Aorta (tissue), 5 donors: ENCODE results near the gene NRIP3. TPM values are rescaled to one million over a fixed set of nuclear protein-coding genes. Genes with fewer than 3 reads are reported as not detected.

Source experiments
- ATAC-seq: fragments of 200-7000 bp; cut with Tn5 transposase; one replicate; pipeline ENCODE4 v1.9.1; 2022; ENCODE audit warnings: moderate library complexity; ENCODE audit not compliant: low FRiP score
- DNase-seq, 2 donors: peaks; one replicate each; pipeline ENCODE4 v3.0.0-alpha.2; 2020
- H3K27ac ChIP-seq, 2 donors: one replicate each; pipeline ENCODE4 v1.5.1; 2013; ENCODE audit warnings: low read length in 2 of 2, mild to moderate bottlenecking in 2 of 2, moderate library complexity in 2 of 2, control low read depth in 1 of 2, inconsistent platforms in 1 of 2, low read depth in 1 of 2
- H3K27me3 ChIP-seq, 2 donors: one replicate each; pipeline ENCODE4 v1.6.1; 2013; ENCODE audit warnings: control low read depth in 1 of 2, low read length in 1 of 2, mild to moderate bottlenecking in 1 of 2, moderate library complexity in 1 of 2; ENCODE audit not compliant: insufficient read depth in 2 of 2, control insufficient read depth in 1 of 2
- H3K36me3 ChIP-seq, 2 donors: one replicate each; pipeline ENCODE4 v1.6.1; 2013; ENCODE audit warnings: control low read depth in 1 of 2, low read length in 1 of 2, mild to moderate bottlenecking in 1 of 2; ENCODE audit not compliant: insufficient read depth in 2 of 2, control insufficient read depth in 1 of 2
- H3K4me1 ChIP-seq, 2 donors: one replicate each; pipeline ENCODE4 v1.6.1; 2013; ENCODE audit warnings: low read length in 2 of 2, control low read depth in 1 of 2, mild to moderate bottlenecking in 1 of 2, moderate library complexity in 1 of 2; ENCODE audit not compliant: insufficient read depth in 2 of 2, control insufficient read depth in 1 of 2
- H3K4me3 ChIP-seq, 2 donors: one replicate each; pipeline ENCODE4 v1.5.1; 2013; ENCODE audit warnings: low read length in 2 of 2, control low read depth in 1 of 2, mild to moderate bottlenecking in 1 of 2
- H3K9me3 ChIP-seq: one replicate; pipeline ENCODE4 v1.6.1; 2013; ENCODE audit warnings: mild to moderate bottlenecking, low read length; ENCODE audit not compliant: control insufficient read depth
- WGBS, 2 donors: extraction: QIAGEN DNeasy Blood & Tissue Kit; methylation state at CpG; one replicate each; pipeline ENCODE4 v1.1.7; 2013; 5-methylcytosine and 5-hydroxymethylcytosine counted together
- intact Hi-C, 2 donors: fragments of 100-400 bp; cut with DNase I; formaldehyde crosslinking; loops; one replicate each; pipeline versions ENCODE4 v1.14.2 to v1.15.0; 2022
- polyA plus RNA-seq, 2 donors: library from polyadenylated mRNA; stranded (reverse); fragments of 200-250 nt; gene quantifications; one replicate each; pipeline ENCODE4 v1.2.3, GENCODE V29; 2013
- total RNA-seq, 2 donors: library from RNA; stranded (reverse); fragmentation: NEBNext Ultra II Directional; extraction: Animal tissue kit (Norgen Biotek cat#: 25700); gene quantifications; one replicate each; pipeline ENCODE4 v1.2.1, GENCODE V29; 2021
- donor health status: healthy with polysubstance abuse.
- donor health status: Bipolar disorder and iron deficiency.
- donor health status: DM: no; HTN: no; CAD: no.
- donor health status: DM: no; HTN: no; CAD: no.
- donor health status: DM: yes; HTN: yes; CAD: no.

NRIP3 gene
- total and polyA plus RNA-seq, 4 donors: 0.63 to 2.6 (median 1.6) TPM

DNA sequence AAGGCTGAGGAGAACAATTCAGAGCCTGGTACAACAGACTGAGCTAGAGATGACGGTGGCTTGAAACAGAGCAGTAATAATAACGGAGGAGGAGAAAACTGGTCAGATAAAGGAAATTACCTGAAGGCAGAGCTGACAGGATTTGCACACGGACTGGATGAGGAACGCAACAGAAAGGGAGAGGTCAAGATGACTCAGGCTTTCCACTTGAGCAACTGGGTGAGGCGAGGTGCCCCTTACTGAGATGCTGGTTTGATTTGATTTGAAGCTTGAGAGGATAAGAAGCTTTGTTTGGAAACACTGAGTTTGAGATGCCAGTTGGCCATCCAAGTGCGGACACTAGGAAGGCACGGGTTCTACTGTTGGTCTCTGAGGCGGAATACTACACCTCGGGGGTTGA, 35.4 kb upstream of the NRIP3 start:
- H3K27me3 ChIP-seq: no peaks in the 10 kb centered on the region
- intact Hi-C loops: no loop called here
- H3K4me1 ChIP-seq: no peaks in the 10 kb centered on the region
- no peak overlapping the region for H3K4me3 ChIP-seq
- no peaks in the 10 kb centered on the region for H3K9me3 ChIP-seq
- no peak overlapping the region for H3K27ac ChIP-seq
- WGBS, 2 donors: 93 to 95% methylated on average over 9 of the region's 9 CpGs
- DNase-seq: no peak
- no peak for ATAC-seq
- H3K36me3 ChIP-seq: no peaks in the 10 kb centered on the region

DNA sequence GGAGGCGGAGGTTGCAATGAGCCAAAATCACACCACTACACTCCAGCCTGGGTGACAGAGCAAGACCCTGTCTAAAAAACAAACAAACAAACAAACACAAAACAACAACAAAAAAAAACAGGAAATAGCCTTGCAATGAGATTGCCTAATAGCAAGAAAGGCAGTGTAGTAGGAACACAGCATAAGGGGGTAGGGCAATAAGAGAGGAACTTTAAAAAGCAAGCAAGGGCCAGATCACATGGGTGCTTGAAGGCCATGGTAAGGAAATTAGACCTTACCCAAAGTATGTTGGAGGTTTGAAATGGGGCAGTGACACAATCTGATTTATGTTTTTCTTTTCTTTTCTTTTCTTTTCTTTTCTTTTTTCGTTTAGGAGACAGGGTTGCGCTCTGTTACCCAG, 34.7 kb upstream of the NRIP3 start:
- intact Hi-C loops: no loop called here
- Histone ChIP-seq H3K4me1 (no peaks in the 10 kb centered on the region), H3K27ac (no peak overlapping the region), H3K4me3 (no peak overlapping the region), H3K27me3 (no peaks in the 10 kb centered on the region), H3K9me3 (no peaks in the 10 kb centered on the region), H3K36me3 (no peaks in the 10 kb centered on the region)
- DNase-seq (no peak), ATAC-seq (no peak)
- 87 to 97% methylated on average over 3 of the region's 3 CpGs for WGBS, 2 donors

DNA sequence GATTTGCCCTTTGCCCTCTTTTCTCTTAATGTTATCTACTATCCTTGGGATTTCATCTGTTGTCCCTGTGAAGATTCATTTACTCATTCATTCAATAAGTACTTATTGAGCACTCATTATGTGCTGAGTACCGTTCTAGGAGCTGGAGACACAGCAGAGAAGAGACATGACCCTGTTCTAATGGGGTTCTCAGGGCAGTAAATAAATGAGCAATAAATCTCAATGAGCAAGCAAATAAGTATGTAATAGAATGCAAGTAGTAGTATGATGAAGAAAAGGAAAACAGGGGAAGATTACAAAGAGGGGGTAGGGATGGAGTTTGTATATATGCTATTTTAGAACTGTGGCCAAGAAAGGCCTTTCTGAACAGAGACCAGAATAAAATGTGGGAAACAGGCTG, 34.2 kb upstream of the NRIP3 start:
- H3K4me1 ChIP-seq: no peaks in the 10 kb centered on the region
- ATAC-seq (no peak), DNase-seq (no peak)
- no peaks in the 10 kb centered on the region for H3K27me3 ChIP-seq
- no peak overlapping the region for H3K4me3 ChIP-seq
- WGBS, 2 donors: 92 to 98% methylated on average over 1 of the region's 1 CpG
- H3K36me3 ChIP-seq: no peaks in the 10 kb centered on the region
- H3K27ac ChIP-seq: no peak overlapping the region
- no peaks in the 10 kb centered on the region for H3K9me3 ChIP-seq
- intact Hi-C loops: no loop called here

- no peaks in the 10 kb centered on the region for H3K27me3 ChIP-seq
- no peak overlapping the region for H3K27ac ChIP-seq
- no peaks in the 10 kb centered on the region for H3K9me3 ChIP-seq
- ATAC-seq (no peak), DNase-seq (no peak)
- H3K4me3 ChIP-seq: no peak overlapping the region
- no peaks in the 10 kb centered on the region for H3K36me3 ChIP-seq
- 78 to 87% methylated on average over 7 of the region's 7 CpGs for WGBS, 2 donors
- intact Hi-C loops: no loop called here
- no peaks in the 10 kb centered on the region for H3K4me1 ChIP-seq
These were observed 33.4 kb upstream of the NRIP3 start for GRCh38 chr11:9037046-9037780.

- Histone ChIP-seq H3K27me3 (no peaks in the 10 kb centered on the region), H3K36me3 (no peaks in the 10 kb centered on the region), H3K4me3 (no peak overlapping the region), H3K9me3 (no peaks in the 10 kb centered on the region), H3K4me1 (no peaks in the 10 kb centered on the region), H3K27ac (no peak overlapping the region)
- ATAC-seq (no peak), DNase-seq (no peak)
- WGBS, 2 donors: 82 to 93% methylated on average over 5 of the region's 5 CpGs
- intact Hi-C loops: no loop called here
These were observed 26.8 kb upstream of the NRIP3 start for GRCh38 chr11:9030601-9031000.

DNA sequence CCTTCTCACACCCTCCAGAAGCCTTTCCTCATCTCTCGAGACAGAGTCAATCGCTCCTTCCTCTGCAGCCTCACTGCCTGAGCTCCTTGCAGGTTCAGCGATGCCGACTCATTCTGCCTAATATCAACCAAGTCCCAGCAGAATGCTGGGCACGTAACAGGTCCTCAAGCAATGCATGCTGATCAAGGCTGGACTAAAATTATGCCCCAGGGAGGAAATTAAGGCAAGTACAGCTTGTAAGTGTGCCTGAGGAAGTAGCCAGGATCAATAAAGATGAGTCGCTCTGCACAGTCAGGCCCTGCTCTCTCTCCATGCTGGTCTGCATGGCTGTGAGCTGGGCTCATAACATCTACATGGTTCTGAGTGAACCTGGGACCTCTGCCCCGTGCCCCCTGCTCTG, 25.6 kb upstream of the NRIP3 start:
- intact Hi-C loops: no loop called here
- DNase-seq: no peak
- WGBS, 2 donors: 85 to 89% methylated on average over 7 of the region's 7 CpGs
- no peaks in the 10 kb centered on the region for H3K4me1 ChIP-seq
- no peaks in the 10 kb centered on the region for H3K27me3 ChIP-seq
- no peaks in the 10 kb centered on the region for H3K36me3 ChIP-seq
- no peak for ATAC-seq
- no peaks in the 10 kb centered on the region for H3K9me3 ChIP-seq
- H3K27ac ChIP-seq: no peak overlapping the region
- H3K4me3 ChIP-seq: no peak overlapping the region

- ATAC-seq (no peak), DNase-seq (no peak)
- Histone ChIP-seq H3K4me1 (no peaks in the 10 kb centered on the region), H3K9me3 (no peaks in the 10 kb centered on the region), H3K36me3 (no peaks in the 10 kb centered on the region), H3K27ac (no peak overlapping the region), H3K4me3 (no peak overlapping the region), H3K27me3 (no peaks in the 10 kb centered on the region)
- WGBS, 2 donors: 36 to 54% methylated on average over 1 of the region's 1 CpG
- intact Hi-C loops: no loop called here
These were observed 24.8 kb upstream of the NRIP3 start for GRCh38 chr11:9028581-9028980.

- ATAC-seq (no peak), DNase-seq (no peak)
- Histone ChIP-seq H3K4me3 (no peak overlapping the region), H3K9me3 (no peaks in the 10 kb centered on the region), H3K27me3 (no peaks in the 10 kb centered on the region), H3K27ac (no peak overlapping the region), H3K4me1 (no peaks in the 10 kb centered on the region), H3K36me3 (no peaks in the 10 kb centered on the region)
- 89 to 90% methylated on average over 9 of the region's 9 CpGs for WGBS, 2 donors
- intact Hi-C loops: no loop called here
These were observed 21.5 kb upstream of the NRIP3 start for GRCh38 chr11:9025101-9025850.
